Measurements from ENCODE around the gene ZNF423.

Gene ZNF423

DNA sequence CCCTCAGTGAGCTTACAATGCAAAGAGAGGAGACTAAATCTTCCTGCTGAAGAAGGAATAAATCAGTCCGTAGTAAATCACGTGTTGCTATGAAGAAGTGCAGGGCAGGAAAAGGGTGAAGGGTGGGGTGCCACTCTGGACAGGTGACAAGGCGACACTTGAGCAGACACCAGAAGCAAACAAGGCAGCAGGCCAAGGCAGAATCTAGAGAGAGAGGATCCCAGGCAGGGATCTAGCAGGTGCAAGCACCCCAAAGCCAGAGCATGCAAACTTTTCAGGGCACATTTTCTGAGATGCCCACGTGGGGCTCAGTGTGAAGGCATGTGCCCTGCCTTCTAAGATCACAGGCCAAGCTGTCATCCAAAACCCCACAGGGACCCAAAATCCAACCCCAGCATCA lies 193.3 kb downstream of the ZNF423 start:
- Histone ChIP-seq H3K27ac (no peak overlapping the region), H3K4me3 (no peak overlapping the region)

DNA sequence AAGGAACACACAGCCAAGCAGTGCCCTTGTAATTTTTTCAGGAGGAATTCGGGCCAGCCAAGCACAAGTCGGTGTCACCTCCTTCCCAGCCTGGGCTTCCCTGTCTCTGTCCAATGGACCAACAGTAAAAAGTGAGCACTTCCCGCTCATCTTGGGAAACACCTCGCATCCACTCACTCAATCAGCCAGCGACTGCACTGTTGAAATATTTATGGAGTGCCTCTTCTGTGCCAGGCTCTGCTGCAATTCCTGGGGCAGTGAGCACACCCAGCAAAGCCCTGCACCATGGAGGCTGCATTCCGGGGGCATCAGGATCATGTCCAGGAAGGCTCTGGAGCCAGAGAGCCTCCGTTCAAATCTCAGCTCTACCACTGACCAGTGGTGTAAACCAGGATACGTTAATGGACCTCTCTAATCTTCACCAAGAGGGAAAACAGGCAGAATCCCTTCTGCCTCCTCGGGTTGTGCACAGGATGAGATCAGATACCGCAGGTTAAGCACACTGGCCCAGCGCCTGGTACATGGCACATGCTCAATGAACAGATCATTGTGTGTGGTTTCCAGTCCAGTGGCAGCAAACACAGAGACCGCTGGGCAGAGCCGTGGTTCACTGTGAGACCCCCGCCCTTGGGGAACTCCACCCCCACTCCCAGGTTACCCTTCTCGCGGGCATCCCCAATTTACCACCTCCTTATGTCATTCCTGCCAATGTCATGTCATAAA lies 194.3 kb downstream of the ZNF423 start:
- Histone ChIP-seq H3K27ac (no peak overlapping the region), H3K4me3 (no peak overlapping the region)

DNA sequence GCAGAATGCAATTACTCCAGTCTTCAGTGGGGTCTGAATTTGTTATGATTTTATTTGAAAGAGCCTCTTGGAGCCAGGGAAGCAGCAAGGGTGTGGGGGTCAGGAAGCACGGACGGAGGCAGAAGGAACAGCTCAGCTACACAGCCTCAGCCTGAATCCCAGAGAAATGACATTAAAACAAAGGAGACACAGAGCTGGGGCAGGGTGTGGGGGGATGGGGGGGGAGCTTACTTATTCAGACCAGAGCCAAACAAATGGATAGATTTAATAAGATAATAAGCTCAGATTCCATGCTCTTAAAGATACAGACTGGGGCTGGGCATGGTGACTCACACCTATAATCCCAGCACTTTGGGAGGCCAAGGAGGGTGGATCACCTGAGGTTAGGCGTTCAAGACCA lies 195.3 kb downstream of the ZNF423 start:
- Histone ChIP-seq H3K27ac (no peak overlapping the region), H3K4me3 (no peak overlapping the region)

DNA sequence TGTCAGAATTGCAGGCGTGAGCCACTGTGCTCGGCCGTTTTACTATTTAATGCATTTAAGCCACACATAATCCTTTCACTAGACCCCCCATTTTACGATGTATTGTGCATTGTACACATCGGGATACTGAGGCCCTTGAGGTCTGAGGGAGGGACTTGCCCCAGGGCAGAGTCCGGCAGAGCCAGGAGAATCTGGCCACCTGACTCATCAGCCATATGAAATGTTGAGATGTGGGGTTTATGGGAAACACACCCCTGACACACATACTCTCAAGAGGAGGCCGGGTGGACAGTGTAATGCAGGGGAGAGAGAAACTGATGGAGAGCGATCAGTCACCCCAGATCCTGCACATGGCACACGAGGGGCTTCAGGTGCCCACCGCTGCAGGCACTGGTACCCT lies 196.6 kb downstream of the ZNF423 start:
- Histone ChIP-seq H3K27ac (no peak overlapping the region), H3K4me3 (no peak overlapping the region)

DNA sequence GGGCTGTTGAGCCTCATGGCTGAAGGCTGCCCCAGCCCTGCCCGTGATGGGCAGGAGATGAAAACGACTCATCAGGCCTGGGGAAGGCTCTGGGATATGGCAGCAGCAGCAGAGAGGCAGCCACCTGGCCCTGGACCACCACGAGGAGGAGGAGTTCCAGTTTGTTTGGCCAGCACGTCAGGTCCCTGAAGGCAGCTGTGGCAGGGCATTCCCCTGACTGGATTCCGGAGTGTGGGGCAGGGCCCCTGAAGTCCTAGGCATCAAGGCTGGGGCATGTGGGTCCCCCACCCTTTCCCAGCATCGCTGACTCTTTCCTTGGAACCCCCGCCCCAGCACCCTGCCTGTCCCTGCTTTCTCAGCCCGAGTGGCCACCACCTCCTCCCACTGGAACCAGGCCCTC lies 197.4 kb downstream of the ZNF423 start:
- H3K4me3 ChIP-seq: no peak overlapping the region

DNA sequence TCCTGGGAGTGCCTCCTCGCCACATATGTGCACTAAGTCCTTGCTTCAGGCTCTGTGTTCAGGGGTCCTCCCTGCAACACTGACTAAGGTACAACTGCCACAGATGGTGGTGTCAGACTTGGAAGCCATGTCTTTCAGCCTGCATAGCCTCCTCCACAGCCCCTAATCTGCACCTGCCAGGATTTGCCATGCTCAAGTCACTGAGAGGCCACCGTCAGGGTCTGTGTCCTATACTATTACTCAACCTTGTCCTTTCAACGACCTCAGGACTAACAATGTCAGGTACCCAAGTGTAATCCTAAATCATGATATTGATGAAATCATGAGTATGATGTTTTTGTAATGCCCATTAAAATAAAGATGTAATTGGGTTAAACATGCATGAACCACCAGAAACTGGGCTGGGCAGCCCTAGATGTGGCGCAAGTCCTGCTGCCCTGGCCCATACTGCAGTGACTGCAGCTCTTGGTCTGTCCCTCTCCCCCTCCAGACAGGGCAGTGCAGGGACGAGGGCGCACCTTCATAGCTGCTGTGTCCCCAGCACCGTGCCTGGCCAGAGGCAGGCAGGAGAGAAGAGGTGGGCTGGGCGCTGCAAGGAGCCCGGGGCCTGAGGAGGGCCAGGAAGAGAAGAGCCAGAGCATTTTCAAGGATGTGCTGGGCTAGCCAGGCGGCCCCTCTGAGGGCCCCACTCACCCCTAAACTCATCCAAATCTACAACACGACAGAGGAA lies 198.0 kb downstream of the ZNF423 start:
- H3K27ac ChIP-seq: no peak overlapping the region

More for the DNA sequence above, 197.4 kb downstream of the ZNF423 start:
- no peak overlapping the region for H3K27ac ChIP-seq

DNA sequence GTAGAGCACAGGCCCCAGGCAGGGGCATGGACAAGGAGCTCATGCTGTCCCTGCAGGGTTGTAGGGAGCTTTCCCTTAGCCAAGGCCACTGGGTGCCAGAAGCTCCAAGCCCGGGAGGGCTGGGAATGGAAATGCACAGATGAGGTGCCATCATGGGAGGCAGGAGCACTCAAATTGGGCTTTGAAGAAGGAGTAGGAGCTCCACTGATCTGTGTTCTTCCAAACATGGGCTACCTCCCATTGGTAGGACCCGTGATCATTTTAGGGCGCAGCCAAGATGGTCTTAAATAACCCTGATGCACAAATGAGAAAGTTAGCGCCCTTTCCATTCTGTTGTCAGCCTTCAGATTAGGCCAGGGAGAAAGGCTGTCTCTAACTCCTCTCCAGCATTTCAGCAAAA lies 201.5 kb downstream of the ZNF423 start:
- Histone ChIP-seq H3K27ac (no peak overlapping the region), H3K4me3 (no peak overlapping the region)

More for the DNA sequence above, 198.0 kb downstream of the ZNF423 start:
- H3K4me3 ChIP-seq: no peak overlapping the region

DNA sequence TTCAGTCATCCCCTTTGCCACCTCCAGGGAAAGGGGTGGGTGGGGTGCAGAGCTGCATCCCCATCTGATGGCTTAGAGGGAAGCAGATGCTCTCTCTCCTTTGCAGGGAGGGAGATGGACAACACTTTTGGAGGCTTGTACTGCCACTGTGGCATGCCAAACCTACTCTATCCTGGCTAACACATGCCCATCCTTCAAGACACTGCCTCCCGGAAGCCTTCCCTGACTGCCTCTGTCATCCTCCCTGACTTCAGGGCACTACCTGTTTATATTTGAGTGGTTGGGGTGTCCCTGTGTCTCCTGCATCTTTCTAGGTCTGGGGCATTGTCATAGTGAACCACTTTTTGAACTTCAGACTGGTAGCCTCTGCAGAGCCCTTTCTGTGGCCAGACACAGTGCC lies 202.3 kb downstream of the ZNF423 start:
- H3K4me3 ChIP-seq: no peak overlapping the region
- H3K27ac ChIP-seq: no peak overlapping the region

DNA sequence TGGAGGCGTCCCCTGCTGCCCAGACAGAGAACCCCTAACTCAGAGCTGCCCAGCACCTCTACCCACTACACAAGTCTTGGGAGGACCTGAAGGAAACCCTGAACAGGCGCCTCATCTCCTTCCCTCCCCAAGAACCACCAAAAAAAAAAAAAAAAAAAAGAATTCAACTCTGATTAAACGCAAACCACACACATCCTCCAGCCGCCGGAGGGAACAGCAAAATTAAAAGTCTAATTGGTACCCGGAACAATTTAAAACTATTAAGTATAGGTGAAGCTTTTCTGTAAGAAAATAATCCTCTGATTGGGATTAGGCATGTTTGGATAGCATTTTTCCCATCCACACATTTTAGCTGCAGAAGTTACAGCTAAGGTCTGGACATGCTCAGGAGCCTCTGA lies 202.7 kb downstream of the ZNF423 start:
- Histone ChIP-seq H3K27ac (no peak overlapping the region), H3K4me3 (no peak overlapping the region)

DNA sequence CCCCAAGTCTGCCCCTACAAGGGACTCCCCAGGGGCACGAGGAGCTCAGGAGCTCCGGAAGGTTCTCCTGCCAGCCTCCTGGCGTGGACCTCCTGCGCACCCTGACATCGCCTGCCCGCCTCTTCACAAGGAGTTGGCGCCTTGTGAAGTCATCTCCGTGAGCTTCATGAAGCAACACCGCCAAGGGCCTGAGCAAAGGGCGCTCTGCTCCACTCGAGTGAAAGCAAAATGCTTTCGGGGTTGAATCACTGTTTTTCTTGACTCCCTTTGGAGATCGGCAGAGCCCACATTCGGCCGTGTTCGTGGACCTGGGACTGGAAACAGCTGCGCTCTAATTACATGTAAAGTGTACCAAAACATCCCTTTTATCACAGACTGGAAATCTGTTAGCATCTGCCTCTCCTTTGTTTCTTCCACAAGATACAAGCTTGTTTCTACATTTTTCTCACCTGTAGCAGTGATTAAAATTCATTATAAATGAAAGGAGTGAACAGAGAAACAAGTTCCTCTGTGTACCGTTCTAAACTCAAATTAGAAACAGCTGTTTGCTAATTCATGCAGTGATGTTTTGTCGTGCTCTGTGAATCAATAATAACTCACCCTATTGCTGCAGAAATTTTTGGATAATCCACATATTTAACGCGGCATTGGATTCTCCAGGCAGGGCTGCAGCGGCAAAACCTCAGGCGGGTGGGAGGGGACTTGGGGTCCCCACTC lies 203.3 kb downstream of the ZNF423 start:
- Histone ChIP-seq H3K4me3 (no peak overlapping the region), H3K27ac (peak overlapping the region in 6 of 21 experiments; percentile 1 to 65 (median 32))

DNA sequence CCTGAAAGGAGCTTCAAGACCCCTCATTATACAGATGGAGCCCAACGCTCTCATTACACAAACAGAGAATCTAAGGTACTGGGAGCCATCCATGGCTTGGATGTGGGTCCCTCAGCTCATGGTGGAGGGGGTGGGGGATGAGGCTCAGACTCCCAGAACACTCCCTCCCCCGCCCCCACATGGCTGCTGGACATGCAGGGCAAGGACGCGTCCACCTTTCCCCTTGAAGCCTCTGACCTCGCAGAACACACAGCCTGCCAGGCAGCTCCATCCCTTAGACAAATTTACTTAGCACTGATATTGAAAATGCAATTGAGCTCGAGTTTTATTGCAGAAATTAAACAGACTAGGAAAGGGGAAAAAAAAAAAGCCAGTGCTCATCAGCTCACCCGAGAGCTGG lies 203.9 kb downstream of the ZNF423 start:
- Histone ChIP-seq H3K4me3 (no peak overlapping the region), H3K27ac (peak overlapping the region in 7 of 21 experiments; percentile 1 to 65 (median 33))

DNA sequence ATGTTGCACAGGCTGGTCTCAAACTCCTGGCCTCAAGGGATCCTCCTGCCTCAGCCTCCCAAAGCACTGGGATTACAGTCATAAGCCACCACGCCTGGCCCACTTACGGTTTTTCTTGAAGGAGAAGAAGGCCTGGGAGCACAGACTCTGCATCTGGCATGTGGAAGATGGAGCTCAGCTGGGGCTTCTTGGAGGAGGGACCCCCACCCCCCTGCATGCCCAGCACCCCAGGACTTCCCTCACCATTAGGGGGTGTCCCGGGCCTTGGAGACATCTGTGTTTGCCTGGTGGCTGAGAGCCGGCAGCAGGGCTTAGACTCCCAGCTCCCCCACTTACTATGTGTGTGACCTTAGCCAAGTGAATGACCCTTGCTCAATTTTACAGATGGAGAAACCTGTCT lies 204.7 kb downstream of the ZNF423 start:
- no peak overlapping the region for H3K27ac ChIP-seq
- H3K4me3 ChIP-seq: no peak overlapping the region

DNA sequence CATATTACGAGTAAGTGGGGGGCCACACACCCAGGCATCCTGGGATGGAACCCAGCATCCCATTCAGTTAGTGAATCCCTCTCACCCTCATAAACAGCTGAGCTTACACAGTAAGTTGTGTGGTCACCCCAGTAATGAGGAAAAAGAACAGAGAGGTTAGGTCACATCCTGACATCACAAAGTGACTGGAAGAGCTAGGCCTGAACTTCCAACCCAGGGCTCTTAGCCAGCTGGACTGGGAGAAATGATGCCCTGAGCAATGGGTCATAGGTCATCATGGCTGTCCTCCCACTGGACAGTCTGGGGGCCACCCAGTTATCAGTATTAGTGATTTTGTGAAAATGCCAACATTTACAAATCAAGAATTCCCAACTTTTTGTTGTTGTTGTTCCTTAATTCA lies 205.3 kb downstream of the ZNF423 start:
- Histone ChIP-seq H3K4me3 (no peak overlapping the region), H3K27ac (no peak overlapping the region)

DNA sequence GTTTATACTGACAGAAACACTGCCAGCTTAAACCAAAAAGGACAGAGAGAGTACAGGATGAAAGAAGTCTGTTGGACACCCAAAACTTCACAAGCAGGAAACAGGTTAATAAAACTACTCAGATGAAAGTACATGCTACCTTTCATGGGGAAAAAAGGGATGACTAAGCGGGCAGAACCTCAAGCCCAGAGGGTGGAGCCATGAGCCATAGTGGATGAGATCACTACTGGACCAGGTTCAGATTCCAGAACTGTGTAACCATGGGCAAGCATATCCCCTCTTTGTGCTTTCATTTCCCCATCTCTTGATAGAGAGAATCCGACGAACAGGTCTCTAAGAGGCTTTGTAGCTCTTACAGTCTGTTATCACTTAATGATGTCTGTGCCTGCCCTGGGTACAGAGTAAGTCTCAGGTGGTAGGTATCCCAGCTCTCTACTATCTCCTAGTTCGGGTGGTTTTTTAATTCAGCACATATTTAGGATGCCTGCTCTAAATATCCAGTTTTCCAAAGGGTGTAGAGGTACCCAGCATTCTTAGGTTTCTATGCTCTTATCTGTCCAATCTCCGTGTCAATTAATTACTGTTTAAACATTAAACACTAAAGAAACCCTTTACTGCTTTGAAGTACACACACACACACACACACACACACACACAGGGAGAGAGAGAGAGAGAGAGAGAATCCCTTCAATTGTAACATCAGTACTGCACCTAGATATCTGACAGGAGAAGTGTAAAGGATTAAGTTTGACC lies 206.7 kb downstream of the ZNF423 start:
- Histone ChIP-seq H3K4me3 (no peak overlapping the region), H3K27ac (no peak overlapping the region)

DNA sequence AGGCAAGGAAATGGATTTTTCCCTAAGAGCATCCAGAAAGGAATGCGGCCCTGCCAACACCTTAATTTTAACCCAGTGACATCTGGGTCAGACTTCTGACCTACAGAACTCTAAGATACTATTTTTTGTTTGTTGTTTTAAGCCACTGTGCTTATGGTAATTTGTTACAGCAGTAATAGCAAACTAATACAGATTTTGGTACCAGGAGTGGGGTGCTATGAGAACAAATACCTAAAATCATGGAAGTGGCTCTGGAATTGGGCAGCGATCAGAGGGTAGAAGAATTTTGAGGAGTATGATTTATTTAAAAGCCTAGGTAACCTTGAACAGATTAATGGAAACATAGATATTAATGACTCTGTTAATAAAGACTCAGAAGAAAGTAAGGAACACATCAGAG lies 208.2 kb downstream of the ZNF423 start:
- H3K27ac ChIP-seq: no peak overlapping the region
- no peak overlapping the region for H3K4me3 ChIP-seq

DNA sequence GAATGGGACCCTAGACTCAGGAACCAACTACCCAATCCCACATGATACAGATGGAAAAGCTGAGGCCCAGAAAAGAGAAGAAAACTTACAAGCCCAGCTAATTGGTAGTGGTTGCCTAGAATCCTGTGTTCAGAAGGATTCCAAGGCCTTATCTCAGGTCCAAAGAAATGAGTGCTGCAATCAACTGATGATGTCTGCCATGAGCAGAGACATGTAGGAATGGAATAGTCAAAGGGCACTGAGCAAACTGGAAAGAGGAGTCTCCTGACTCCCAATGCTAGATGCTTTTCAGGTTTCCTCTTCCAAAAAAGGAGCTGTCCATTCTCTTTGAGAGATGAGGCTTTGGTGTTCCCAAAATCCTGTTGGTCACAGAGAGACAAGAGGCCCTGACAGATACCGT lies 210.6 kb downstream of the ZNF423 start:
- Histone ChIP-seq H3K27ac (no peak overlapping the region), H3K4me3 (no peak overlapping the region)

DNA sequence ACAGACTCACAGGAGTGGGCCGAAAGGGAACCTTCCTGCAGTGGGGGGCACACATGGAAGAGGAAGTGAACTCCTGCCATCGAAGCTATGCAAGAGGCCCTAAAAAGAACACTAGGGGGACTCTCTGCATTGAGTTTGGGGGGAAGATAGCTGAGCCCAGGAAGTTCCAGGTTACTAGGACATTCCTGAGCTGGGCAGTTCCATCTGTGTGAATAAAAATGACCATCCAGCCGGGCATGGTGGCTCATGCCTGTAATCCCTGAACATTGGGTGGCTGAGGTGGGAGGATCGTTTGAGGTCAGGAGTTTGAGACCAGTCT lies 211.8 kb downstream of the ZNF423 start:
- H3K27ac ChIP-seq: peak overlapping the region in 4 of 21 experiments; percentile 8 to 76 (median 32)

DNA sequence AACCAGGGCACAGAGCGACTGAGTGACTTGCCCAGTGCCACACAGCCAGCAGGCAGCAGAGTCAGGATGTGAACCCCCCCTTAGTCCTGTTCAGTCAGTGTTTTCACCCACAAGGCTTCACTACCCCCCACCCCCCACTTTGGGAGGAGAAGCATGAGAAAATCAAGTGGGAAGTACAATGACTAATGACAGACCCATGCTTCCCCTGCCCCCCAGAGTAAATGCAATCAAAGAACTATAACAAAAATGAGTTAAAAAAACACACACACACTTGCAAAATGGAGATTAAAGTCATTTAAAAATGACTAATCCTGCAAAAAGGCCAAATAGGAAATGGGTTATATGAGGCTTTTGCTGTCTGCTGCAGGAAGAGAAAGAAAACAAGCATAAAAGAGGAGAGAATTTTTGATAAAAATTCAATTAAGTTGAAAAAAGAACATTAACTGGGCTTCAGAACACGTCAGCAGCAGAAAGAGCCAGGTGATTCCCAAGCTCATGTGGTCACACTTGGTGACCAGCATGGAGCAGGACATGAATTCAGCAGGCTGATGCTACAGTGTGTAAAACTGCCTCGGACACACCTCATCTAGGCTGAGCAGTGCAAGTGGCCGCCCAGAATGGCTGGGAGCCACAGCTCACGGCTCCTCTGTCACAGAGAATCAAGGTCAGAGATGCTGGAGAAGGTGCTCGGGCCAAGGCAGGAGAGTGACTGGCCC lies 212.3 kb downstream of the ZNF423 start:
- Histone ChIP-seq H3K27ac (peak overlapping the region in 4 of 21 experiments; percentile 8 to 76 (median 32)), H3K4me3 (no peak overlapping the region)

More for the DNA sequence above, 211.8 kb downstream of the ZNF423 start:
- H3K4me3 ChIP-seq: no peak overlapping the region

DNA sequence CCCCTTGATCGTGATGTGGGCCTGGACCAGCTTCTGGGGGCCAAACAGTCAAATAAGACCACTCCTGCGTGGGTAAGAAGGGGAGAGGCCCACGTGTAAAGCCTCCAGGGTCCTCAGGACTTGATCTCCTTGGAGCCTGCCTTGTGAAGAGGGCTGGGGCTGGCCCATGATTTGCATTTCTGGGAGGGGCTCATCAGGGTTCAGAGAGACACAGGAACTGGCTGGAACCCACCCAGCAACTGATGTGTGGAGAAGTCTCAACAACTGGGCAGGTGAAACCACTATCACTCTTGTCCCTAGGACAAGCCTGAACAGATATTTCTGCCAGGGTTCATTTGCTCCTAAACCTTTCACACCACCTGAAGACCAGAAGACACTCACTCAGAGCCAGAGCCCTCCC lies 214.7 kb downstream of the ZNF423 start:
- Histone ChIP-seq H3K4me3 (no peak overlapping the region), H3K27ac (no peak overlapping the region)

DNA sequence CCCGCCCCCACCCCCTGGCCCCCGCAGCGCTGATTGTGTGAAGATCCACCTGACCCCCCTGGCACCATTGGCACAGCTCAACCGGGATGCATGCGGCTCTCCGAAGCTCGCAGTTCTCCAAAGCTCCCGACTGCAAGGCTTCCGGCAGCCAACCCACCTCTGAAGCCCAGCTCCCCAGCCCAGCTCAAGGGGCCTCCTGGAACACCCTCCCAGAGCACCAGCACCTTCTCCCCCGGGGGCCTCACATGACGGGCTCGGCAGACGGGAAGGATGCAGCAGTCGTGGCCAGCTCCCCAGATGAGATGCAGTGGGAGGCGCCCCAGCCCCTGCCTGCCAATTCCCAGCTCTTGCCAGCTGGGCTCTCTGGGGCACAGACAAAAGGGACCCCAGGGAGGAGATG lies 215.3 kb downstream of the ZNF423 start:
- H3K27ac ChIP-seq: no peak overlapping the region
- no peak overlapping the region for H3K4me3 ChIP-seq
